IgD-negative memory B cell (primary cell): ENCODE measurements around the gene DIMT1. TPM values are rescaled to one million over a fixed set of nuclear protein-coding genes. Genes with fewer than 3 reads are reported as not detected.

Experiments
- H3K27ac Mint-ChIP-seq, 3 donors: one replicate each; pipeline ENCODE4 v1.8.0; 2020 to 2022; ENCODE audit warnings: mild to moderate bottlenecking in 3 of 3, mixed read lengths in 3 of 3, moderate library complexity in 1 of 3
- H3K27me3 Mint-ChIP-seq: one replicate; pipeline ENCODE4 v1.8.0; 2021; ENCODE audit warnings: mixed read lengths
- H3K36me3 Mint-ChIP-seq: one replicate; pipeline ENCODE4 v1.8.0; 2020; ENCODE audit warnings: mild to moderate bottlenecking, mixed read lengths
- H3K4me1 Mint-ChIP-seq, 3 donors: one replicate each; pipeline ENCODE4 v1.8.0; 2020 to 2022; ENCODE audit warnings: mixed read lengths in 3 of 3, mild to moderate bottlenecking in 1 of 3
- H3K4me3 Mint-ChIP-seq, 4 donors: one replicate each; pipeline ENCODE4 v1.8.0; 2020 to 2022; ENCODE audit warnings: mild to moderate bottlenecking in 4 of 4, mixed read lengths in 4 of 4, moderate library complexity in 3 of 4
- H3K9me3 Mint-ChIP-seq, 3 donors: one replicate each; pipeline ENCODE4 v1.8.0; 2020 to 2021; ENCODE audit warnings: mixed read lengths in 3 of 3, mild to moderate bottlenecking in 1 of 3
- polyA plus RNA-seq: library from polyadenylated mRNA; unstranded; fragments of 300-500 nt; fragmentation: Illumina TruSeq; gene quantifications from one replicate; pipeline ENCODE4 v1.2.3, GENCODE V29; 2021

DIMT1 gene
- polyA plus RNA-seq, 1 donor from 2014 or later: 37.7 TPM

DNA sequence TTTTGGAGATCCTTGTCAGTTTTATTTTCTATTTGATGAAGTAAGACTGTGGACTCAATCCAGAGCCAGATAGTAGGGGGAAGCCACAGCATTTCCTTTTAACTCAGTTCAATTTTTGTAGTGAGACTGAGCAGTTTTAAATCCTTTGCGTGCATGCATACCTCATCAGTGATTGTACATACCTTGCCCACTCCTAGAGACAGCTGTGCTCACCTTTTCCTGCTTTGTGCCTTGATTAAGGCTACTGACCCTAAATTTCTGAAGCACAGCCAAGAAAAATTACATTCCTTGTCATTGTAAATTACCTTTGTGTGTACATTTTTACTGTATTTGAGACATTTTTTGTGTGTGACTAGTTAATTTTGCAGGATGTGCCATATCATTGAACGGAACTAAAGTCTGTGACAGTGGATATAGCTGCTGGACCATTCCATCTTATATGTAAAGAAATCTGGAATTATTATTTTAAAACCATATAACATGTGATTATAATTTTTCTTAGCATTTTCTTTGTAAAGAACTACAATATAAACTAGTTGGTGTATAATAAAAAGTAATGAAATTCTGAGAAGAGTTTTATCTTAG, 17.8 kb downstream of the DIMT1 start:
- Mint-ChIP-seq H3K36me3 (no peaks in the 10 kb centered on the region), H3K4me3 (no peak overlapping the region), H3K4me1 (no peaks in the 10 kb centered on the region), H3K27me3 (no peaks in the 10 kb centered on the region), H3K27ac (no peak overlapping the region), H3K9me3 (no peaks in the 10 kb centered on the region)

DNA sequence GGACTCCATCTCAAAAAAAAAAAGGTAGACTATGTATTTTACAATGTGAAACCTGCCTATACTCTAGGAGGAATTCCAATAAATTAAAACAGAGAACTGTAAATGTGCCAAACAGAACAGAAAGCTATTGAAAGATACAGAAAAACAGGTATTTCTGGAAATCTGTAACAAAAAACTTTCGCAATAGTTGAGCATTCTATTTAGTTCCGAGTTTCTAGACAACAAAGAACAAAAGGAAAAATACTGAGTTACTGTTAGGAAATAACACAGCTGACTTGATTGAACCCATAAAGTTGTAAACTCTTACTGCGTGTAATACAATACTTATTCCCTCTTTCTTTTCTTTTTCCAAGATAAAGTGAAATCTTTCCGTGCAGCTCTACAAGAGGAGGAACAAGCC, 18.6 kb downstream of the DIMT1 start:
- no peaks in the 10 kb centered on the region for H3K9me3 Mint-ChIP-seq
- no peaks in the 10 kb centered on the region for H3K4me1 Mint-ChIP-seq
- H3K4me3 Mint-ChIP-seq: no peak overlapping the region
- H3K36me3 Mint-ChIP-seq: no peaks in the 10 kb centered on the region
- no peaks in the 10 kb centered on the region for H3K27me3 Mint-ChIP-seq
- H3K27ac Mint-ChIP-seq: no peak overlapping the region

GRCh38 chr5:62376064-62376463, 27.6 kb downstream of the DIMT1 start:
- H3K27ac Mint-ChIP-seq: no peak overlapping the region
- no peaks in the 10 kb centered on the region for H3K9me3 Mint-ChIP-seq
- H3K4me3 Mint-ChIP-seq: no peak overlapping the region
- H3K4me1 Mint-ChIP-seq: no peaks in the 10 kb centered on the region
- no peaks in the 10 kb centered on the region for H3K36me3 Mint-ChIP-seq
- H3K27me3 Mint-ChIP-seq: no peaks in the 10 kb centered on the region

GRCh38 chr5:62375627-62376026, 28.1 kb downstream of the DIMT1 start:
- no peaks in the 10 kb centered on the region for H3K9me3 Mint-ChIP-seq
- H3K27ac Mint-ChIP-seq: no peak overlapping the region
- H3K27me3 Mint-ChIP-seq: no peaks in the 10 kb centered on the region
- peaks cover under 1% of the 10 kb centered on the region for H3K36me3 Mint-ChIP-seq
- no peaks in the 10 kb centered on the region for H3K4me1 Mint-ChIP-seq
- H3K4me3 Mint-ChIP-seq: no peak overlapping the region

DNA sequence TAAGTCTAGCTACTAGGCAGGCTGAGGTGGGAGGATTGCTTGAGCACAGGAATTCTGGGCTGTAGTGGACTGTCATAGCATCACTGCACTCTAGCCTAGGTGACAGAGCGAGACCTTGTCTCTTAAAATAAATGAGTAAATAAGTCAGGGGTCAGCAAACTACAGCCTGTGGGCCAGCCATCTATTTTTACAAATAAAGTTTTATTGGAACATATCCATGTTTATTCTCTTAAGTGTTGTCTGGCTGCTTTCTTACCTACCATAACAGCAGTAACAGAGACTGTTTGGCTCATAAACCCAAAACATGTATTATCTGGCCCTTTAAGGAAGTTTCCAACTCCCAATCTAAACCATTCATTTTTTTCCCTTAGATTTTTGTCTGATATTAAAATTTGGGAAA, 29.6 kb downstream of the DIMT1 start:
- Mint-ChIP-seq H3K4me3 (no peak overlapping the region), H3K27me3 (no peaks in the 10 kb centered on the region), H3K9me3 (no peaks in the 10 kb centered on the region), H3K27ac (no peak overlapping the region), H3K4me1 (no peaks in the 10 kb centered on the region), H3K36me3 (peaks cover 2% of the 10 kb centered on the region)

GRCh38 chr5:62373382-62373781, 30.3 kb downstream of the DIMT1 start:
- Mint-ChIP-seq H3K27me3 (no peaks in the 10 kb centered on the region), H3K9me3 (no peaks in the 10 kb centered on the region), H3K27ac (no peak overlapping the region), H3K36me3 (peaks cover 2% of the 10 kb centered on the region), H3K4me3 (no peak overlapping the region), H3K4me1 (no peaks in the 10 kb centered on the region)

- H3K27ac Mint-ChIP-seq: no peak overlapping the region
- H3K4me1 Mint-ChIP-seq: no peaks in the 10 kb centered on the region
- no peaks in the 10 kb centered on the region for H3K9me3 Mint-ChIP-seq
- H3K27me3 Mint-ChIP-seq: no peaks in the 10 kb centered on the region
- H3K36me3 Mint-ChIP-seq: peaks cover 2% of the 10 kb centered on the region
- no peak overlapping the region for H3K4me3 Mint-ChIP-seq
These were observed 31.1 kb downstream of the DIMT1 start for GRCh38 chr5:62372600-62372999.

GRCh38 chr5:62371409-62371808, 32.3 kb downstream of the DIMT1 start:
- Mint-ChIP-seq H3K36me3 (peaks cover 2% of the 10 kb centered on the region), H3K27ac (no peak overlapping the region), H3K9me3 (no peaks in the 10 kb centered on the region), H3K4me1 (no peaks in the 10 kb centered on the region), H3K27me3 (no peaks in the 10 kb centered on the region), H3K4me3 (no peak overlapping the region)

- H3K9me3 Mint-ChIP-seq: peaks cover 0 to 2% (median 0%) of the 10 kb centered on the region in 3 donors
- no peaks in the 10 kb centered on the region for H3K4me1 Mint-ChIP-seq
- H3K27ac Mint-ChIP-seq: no peak overlapping the region
- no peaks in the 10 kb centered on the region for H3K27me3 Mint-ChIP-seq
- peaks cover 12% of the 10 kb centered on the region for H3K36me3 Mint-ChIP-seq
- no peak overlapping the region for H3K4me3 Mint-ChIP-seq
These were observed 34.7 kb downstream of the DIMT1 start for GRCh38 chr5:62369039-62369438.

DNA sequence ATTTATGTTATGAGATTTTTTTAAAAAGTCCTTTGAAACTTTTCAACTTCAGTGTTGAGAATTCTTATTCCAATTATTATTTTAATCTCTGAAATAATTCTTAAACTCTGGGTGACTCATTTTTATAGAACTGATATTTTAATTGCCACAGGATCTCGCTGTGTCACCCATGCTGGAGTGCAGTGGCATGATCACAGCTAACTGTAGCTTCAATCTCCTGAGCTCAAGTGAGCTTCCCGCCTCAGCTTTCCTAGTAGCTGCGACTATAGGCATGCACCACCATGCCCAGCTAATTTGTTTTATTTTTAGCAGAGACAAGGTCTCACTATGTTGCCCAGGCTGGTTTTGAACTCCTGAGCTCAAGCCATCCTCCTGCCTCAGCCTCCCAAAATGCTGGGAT, 41.0 kb downstream of the DIMT1 start:
- peaks cover 0 to 2% (median 0%) of the 10 kb centered on the region in 3 donors for H3K9me3 Mint-ChIP-seq
- H3K4me3 Mint-ChIP-seq: no peak overlapping the region
- peaks cover 11% of the 10 kb centered on the region for H3K36me3 Mint-ChIP-seq
- no peaks in the 10 kb centered on the region for H3K27me3 Mint-ChIP-seq
- H3K4me1 Mint-ChIP-seq: no peaks in the 10 kb centered on the region
- H3K27ac Mint-ChIP-seq: no peak overlapping the region

GRCh38 chr5:62354028-62354874, 49.5 kb downstream of the DIMT1 start:
- no peak overlapping the region for H3K4me3 Mint-ChIP-seq
- H3K27me3 Mint-ChIP-seq: no peaks in the 10 kb centered on the region
- no peak overlapping the region for H3K27ac Mint-ChIP-seq
- no peaks in the 10 kb centered on the region for H3K36me3 Mint-ChIP-seq
- H3K4me1 Mint-ChIP-seq: peaks cover 3 to 7% (median 4%) of the 10 kb centered on the region in 3 donors
- H3K9me3 Mint-ChIP-seq: no peaks in the 10 kb centered on the region

DNA sequence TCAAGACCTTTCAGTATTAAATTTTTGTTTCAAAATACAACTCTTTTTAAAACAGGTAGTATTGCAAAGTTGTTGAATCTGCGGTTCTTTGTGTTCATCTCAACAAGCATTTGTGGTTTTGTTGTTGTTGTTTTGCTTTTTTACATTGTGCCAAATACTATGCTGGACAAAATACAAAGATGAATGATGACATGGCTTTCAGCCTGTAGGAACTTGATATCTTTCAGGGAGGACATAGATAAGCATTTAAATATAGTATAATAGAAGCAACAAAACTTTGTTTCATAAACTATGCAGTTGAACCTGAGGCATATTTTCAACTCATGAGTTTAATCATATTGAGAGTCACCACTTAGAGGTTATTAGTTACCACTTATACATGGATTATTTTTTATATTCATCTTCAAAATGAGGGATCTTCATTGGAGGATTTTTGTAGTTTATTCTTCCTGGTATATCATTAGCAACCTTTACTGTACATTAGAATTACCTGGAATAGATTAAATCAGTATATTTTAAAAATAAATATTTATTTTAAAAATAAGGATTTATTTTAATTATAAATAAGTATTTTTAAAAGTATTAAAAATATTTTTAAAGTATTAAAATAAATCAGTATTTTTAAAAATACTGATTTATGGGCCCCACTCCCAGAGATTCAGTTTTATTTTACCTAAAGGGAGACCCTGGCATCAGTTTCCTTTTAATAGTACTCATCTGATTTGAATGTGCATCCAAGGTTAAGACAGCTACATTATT, 54.8 kb downstream of the DIMT1 start:
- Mint-ChIP-seq H3K36me3 (peaks cover 1% of the 10 kb centered on the region), H3K4me3 (no peak overlapping the region), H3K27ac (no peak overlapping the region), H3K9me3 (no peaks in the 10 kb centered on the region), H3K27me3 (no peaks in the 10 kb centered on the region), H3K4me1 (peaks cover under 1 to 2% (median 1%) of the 10 kb centered on the region in 3 donors)

DNA sequence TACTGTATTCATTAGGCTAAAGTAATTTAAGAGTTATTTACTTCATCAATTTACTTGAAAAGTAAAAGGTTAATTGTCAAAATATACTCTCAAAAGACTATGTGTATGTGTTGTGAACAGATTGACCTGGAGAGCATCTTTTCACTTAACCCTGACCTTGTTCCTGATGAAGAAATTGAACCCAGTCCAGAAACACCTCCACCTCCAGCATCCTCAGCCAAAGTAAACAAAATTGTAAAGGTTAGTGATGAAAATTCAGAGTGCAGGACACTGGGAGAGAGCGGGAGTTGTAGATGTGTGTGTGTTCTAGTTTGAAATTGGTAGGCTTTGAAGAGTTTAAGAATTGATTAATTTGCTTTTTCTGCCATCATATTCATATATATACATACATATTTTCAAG, 55.8 kb downstream of the DIMT1 start:
- Mint-ChIP-seq H3K27ac (no peak overlapping the region), H3K4me1 (peaks cover 4 to 10% (median 7%) of the 10 kb centered on the region in 3 donors), H3K36me3 (peaks cover 1% of the 10 kb centered on the region), H3K4me3 (no peak overlapping the region), H3K9me3 (no peaks in the 10 kb centered on the region), H3K27me3 (no peaks in the 10 kb centered on the region)

- Mint-ChIP-seq H3K27me3 (no peaks in the 10 kb centered on the region), H3K9me3 (no peaks in the 10 kb centered on the region), H3K27ac (peak overlapping the region in 1 of 3 donors; percentile 6), H3K36me3 (peaks cover 1% of the 10 kb centered on the region), H3K4me3 (no peak overlapping the region), H3K4me1 (peaks cover 11 to 18% (median 13%) of the 10 kb centered on the region in 3 donors)
These were observed 57.0 kb downstream of the DIMT1 start for GRCh38 chr5:62346748-62347147.

DNA sequence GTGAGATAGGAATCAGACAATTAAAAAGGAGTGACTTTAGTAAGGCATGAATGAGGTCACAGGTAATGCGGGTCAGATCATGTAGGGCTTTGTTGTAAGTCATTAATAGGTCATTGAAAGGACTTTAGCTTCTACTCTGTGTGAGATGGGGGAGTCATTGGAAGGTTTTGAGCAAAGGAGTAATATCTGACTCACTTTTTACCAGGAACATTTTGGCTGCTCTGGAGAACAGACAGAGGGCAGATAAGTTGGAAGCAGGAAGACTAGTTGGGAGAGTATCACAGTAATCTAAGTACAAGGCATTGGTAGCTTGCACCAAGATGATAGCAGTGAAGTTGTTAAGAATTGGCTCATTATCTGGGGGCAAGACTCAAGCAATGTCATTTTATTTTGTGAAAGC, 60.3 kb downstream of the DIMT1 start:
- Mint-ChIP-seq H3K4me3 (no peak overlapping the region), H3K27ac (peak overlapping the region in 2 of 3 donors; percentile 36 to 53)

More for the DNA sequence above, 60.3 kb downstream of the DIMT1 start:
- Mint-ChIP-seq H3K27me3 (no peaks in the 10 kb centered on the region), H3K9me3 (no peaks in the 10 kb centered on the region), H3K4me1 (peaks cover 19 to 36% (median 28%) of the 10 kb centered on the region in 3 donors), H3K36me3 (no peaks in the 10 kb centered on the region)
